ENCODE measurements around the gene THSD4.
"Not testable (repeated sequence)": the region's sequence is repeated elsewhere in the genome, so short reads cannot be mapped to it uniquely, and the experiment has no call there.

Gene THSD4

DNA sequence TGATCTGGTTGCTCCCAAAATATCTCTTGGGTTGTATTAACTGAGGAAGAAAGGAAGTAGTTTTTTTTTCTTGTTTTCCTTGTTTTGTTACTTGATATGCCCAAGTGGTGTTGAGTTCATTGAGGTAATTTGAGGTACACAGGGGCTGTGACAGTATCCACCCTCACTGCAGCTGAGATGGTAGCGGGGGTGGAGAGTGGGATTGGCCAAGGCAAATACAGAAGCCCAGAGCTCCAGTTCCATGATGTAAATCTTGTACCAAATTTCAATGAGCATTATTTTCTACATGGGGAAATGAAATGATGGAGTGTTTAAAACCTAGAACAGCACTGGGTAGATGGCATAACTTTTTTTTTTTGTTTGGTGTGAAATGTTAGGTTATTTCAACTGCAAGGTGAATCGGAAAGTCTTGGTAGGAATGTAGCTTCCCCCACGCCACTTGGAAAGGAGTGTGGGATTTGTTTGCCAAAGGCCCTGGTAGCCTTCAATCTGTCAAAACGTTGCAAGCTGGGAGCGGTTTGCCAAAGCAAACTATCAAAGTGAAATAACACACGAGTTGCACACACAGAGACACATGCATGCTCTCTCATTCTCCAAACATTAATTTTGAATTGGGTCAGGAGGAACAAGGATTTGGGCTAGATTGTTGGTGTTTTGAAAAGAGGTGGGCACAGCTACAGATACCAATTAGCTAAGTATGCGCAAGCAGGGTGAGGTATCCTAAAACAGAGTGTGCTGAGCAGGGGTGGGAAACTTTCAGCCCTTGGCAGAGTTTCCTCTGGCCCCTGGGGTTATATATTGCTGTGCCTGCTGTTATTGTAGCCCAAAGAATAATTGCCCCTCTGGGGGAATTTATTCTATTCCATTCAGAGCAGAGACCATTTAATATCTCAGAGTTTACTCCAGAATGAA lies 34.6 kb downstream of the THSD4 start:
- DNase-seq (ENCODE audit: low read depth), result peak; percentile 17

DNA sequence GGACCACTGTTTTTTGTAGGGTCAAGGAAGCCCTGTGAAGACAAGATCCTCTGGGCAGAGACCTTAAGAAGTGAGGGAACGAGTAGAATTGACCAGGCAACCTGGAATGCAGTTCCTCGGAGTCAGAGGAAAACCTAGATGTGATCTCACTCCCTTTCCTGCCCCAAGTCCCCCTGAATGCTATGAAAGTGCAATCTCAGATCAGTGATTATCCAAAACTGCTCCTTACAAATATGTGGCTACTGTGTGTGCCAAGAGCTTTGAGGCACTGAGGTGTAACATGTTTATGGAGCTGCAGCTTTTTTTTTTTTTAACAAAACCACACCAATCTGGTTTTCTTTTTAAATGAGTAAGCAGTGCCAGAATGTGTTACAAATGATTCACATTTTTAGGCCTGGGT lies 35.8 kb downstream of the THSD4 start:
- no peak for DNase-seq (ENCODE audit: low read depth)

DNA sequence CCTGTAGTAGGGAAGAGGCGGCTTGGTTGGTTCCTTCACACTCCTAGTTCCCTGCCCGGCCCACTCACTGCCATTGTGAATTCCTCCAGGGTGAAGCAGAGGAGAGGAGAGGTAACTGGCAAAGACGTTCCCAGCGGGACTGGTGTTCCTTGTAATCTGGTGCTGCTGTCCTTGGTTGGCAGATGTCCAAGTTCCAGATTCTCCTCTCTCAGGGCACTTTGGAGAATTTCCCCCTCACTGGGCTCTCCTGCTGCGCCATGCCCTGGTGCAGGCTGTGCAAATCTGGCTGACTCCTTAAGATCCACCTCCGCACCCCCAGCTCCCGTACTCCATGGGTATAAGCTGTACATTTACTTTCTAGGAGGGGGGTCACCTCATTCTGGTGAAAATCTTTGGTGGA lies 37.3 kb downstream of the THSD4 start:
- DNase-seq (ENCODE audit: low read depth), result no peak

DNA sequence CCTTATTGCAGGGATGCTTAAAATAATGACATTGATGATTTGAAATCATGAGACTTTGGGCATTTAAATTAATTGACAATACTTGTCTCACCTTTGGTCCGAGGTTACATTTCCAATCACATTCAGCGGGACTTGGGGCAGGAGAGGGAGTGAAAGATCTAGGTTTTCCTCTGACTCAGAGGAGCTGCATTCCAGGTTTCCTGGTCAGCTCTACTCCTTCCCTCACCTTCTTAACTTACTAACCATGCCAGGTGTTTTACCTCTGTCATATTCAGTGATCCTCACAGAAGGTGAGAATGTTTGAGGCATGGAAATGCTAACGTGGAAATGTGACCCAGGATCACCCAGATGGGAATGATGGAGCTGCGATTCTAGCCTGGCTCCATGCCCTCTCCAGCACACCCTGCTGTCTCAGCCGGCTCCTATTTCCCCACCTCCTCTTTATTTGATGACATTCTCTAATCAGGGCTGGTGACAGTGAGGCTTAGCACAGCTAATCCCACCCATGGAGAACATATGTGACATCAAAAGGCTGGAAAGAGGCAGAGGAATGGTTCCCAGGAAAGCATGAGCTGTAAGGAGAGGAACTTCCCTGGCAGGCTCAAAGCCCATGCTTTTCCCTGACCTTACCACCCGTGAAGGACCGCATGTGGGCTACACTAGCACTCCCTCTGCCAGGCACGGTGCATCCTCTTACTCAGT lies 38.7 kb downstream of the THSD4 start:
- DNase-seq (ENCODE audit: low read depth), result no peak

DNA sequence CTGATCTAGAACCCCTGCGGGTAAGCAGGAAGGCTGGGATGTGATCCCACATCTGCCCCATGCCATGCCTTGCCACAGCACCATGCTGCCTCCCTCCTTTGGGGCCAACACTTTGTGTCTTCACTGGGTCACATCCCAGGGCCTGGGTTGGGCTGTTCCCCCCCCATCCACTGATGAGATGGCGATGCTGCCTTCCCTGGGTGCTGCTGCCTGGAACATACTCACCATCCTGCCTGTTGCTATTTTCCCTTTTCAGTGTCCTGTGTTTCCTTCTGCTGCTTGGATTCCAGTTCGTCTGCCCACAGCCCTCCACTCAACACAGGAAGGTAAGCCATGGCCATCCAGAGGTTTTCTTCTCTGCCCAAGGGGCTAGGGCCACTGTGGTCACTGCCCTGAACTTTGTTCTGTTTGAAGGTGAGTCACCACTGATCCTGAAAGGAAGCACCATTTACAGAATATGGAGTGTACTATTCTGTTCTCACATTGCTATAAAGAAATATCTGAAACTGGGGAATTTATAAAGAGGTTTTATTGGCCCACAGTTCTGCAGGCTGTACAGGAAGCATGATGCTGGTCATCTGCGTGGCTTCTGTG lies 39.4 kb downstream of the THSD4 start:
- no peak for DNase-seq (ENCODE audit: low read depth)

DNA sequence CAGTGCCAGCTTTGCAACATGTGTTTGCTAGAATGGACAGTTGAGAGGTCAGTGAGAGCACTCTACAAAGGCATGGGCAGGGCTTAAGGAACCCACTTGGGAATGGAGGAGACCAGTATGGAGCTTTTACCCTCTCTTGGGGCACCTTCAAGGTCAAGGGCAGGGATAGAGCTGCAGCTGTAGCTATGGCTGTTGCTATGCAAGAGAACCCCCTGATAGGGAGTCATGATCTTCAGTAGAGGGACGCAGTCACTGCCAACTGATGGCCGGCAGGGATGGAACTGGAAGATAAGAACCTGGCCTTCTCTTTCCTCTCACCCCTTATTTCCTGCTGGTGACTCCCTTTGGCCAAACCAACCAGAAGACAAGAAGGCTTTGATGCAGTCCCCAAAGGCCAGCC lies 40.3 kb downstream of the THSD4 start:
- no peak for DNase-seq (ENCODE audit: low read depth)

DNA sequence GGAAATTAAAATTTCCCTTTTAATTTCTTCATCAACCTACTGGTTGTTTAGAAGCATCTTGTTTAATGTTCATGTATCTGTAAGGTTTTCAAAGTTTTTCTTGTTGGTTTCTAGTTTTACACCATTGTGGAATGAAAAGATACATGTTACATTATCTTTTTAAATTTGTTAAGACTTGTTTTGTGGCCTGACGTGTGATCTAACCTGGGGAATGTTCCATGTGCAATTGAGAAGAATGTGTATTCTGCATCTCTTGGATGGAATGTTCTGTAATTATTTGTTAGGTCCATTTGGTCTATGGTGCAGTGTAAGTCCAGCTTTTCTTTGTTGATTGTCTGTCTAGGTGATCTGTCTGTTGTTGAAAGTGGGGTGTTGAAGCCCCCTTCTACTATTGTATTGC lies 45.7 kb downstream of the THSD4 start:
- DNase-seq (ENCODE audit: low read depth), result no peak

DNA sequence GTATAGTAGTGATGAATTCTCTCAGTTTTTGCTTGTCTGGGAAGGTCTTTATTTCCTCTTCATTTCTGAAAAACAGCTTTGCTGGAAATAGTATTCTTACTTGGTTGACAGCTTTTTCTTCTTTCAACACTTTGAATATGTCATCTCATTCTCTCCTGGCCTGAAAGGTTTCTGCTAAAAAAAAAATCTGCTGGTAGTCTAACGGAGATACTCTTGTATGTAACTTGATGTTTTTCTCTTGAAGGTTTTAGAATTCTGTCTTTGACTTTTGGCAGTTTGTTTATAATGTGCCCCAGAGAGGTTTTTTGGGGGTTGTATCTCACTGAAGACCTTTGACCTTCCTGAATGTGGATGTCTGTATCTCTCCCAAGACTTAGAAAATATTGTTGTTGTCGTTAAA lies 47.0 kb downstream of the THSD4 start:
- DNase-seq (ENCODE audit: low read depth), result no peak

DNA sequence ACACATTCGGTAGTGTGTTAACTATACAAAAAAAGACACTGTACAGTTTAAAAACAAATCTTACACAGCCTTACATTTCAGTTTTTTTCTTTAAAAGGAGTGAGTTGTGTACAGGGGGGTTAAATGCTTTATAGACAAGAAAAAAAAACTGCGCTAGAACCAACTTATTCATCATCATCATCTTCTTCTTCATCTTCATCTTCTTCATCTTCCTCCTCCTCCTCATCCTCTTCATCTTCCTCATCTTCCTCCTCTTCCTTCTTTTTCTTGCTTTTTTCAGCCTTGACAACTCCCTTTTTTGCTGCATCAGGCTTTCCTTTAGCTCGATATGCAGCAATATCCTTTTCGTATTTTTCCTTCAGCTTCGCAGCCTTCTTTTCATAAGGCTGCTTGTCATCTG lies 49.3 kb downstream of the THSD4 start:
- DNase-seq (ENCODE audit: low read depth), result not testable (repeated sequence)

DNA sequence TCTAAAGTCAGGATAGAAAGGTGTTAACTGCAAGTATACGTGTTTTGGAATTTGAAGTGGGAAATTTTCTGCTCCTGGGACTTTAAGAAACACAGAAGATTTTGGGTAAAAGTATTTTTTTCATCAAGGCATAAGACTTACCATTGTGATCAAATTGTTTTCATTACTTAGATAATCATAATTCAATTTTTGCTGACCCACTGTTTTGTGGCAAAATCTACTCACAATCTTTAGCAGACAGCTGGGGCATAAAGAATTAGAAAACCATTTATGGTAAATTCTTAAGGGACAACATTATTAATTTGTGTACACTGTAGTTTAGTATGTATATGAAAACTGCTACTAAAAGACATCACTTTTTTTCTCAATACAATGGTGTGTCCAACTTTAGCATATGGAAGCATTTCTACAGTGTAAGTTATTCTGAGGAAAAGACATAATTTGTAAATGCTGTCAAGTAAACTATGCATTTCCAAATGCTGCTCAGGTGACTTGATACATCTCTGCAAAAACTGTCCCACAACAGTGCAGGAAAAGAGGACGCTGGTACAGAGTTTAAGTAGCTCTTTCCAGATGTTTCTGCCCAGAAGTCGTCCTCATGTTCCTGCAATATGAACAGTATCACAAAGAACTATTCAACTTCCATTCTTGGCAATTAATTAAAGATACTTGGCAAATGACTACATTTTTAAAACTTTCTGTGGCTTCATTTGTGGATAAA lies 52.3 kb downstream of the THSD4 start:
- no peak for DNase-seq (ENCODE audit: low read depth)

DNA sequence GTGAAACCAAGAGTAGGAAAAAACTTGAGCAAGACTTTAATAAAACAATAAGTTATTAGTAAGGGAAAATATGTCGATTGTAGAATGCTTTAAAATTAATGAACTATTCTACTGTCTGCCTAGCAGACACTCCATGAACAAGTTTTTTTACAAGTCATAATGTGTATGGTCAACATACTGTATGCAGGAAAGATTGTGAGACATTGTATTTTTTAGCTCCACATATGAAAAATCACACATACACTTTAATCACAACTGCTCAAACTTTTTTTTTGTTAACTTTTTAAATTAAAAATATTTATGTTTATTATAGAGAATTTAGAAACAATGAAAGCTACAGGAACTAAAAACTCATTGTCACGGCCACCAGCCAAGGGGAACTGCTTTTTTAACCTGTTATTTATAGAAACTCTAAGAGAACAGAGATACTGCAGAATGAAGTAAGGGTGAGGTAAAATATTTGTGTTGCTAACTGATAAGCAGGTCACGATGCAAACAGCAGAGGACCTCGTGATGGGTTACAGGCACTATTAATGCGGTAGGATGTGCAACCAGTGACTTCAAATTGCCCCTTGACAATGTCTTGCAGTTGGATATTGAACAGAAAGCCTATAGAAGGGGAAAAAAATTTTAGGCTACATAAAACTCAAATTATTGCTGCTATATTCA lies 53.0 kb downstream of the THSD4 start:
- DNase-seq (ENCODE audit: low read depth), result no peak

DNA sequence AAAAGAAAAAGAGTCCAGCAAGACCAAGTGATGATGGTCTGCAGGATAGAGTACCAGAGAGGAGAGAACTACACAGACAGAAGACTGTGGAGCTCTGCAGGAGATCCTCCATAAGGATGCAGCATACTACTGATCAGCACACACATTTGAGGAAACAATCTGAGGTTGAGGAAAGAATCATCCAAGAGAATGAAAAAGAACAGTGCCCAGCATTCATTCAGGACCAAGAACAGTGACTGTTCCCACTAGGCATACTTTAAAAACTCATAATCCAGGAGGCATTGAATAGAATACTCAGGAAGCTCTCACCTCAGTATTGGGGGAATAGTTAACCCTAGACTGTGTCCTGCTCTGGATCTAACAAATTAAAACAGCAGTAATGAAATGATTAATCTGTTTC lies 54.9 kb downstream of the THSD4 start:
- no peak for DNase-seq (ENCODE audit: low read depth)

DNA sequence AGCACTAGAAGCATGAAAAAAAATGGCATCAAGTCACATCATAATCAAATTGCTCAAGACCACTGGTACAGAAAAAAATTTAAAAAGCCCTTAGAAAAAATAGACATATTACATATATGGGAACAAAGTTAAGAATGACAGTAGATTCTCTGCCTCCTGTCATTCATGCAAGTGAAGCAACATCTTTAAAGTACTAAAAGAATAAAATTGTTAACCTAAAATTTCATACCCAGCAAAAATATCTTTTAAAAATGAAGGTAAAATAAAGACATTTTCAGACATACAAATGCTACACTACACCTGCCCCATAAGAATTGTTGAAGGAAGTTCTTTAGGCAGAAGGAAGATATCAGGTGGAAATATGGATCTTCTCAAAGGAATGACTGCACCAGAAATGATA lies 55.9 kb downstream of the THSD4 start:
- DNase-seq (ENCODE audit: low read depth), result no peak

DNA sequence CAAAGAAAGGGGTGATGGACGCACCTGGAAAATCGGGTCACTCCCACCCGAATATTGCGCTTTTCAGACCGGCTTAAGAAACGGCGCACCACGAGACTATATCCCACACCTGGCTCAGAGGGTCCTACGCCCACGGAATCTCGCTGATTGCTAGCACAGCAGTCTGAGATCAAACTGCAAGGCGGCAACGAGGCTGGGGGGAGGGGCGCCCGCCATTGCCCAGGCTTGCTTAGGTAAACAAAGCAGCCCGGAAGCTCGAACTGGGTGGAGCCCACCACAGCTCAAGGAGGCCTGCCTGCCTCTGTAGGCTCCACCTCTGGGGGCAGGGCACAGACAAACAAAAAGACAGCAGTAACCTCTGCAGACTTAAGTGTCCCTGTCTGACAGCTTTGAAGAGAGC lies 59.1 kb downstream of the THSD4 start:
- DNase-seq (ENCODE audit: low read depth), result not testable (repeated sequence)

DNA sequence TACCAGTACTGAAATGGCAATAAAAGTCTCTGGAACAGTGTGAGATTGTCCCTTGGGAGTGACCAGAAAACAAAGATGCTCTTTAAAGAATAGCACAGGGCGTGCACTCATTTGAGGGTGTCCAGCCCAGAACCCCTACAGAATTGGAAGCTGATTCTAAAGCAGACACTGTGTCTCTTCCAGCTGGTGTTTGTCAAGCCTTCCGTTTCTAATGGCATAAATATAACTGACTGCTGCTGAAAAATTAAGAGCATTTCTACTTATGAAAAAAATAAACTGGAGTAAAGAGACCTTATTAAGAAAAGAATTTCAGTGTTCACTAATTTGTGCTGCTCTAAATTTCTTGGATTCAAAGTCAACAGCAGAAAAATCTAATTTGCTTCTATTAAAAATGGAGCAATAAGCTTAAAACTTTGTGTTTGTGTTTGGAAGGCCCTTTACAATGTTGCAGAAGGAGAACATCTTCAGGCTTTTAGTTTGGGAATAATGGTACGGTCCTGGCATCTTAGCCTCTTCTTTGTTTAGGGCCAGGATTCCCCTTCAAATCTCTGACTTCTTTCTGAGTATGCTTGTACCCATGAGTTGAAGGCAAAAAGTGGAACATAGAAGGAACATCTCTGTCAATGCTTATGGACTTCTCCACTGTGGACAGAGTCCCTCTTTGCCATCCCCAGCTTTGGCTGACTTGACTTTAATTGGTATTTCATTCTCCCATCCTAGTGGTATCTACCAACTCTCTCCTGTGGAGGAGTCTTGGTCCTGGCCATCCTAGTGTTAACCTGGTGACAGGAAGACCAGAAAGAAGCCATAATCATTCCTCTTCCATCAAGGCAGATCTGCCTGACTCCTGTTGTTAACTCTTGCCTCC lies 65.9 kb downstream of the THSD4 start:
- no peak for DNase-seq (ENCODE audit: low read depth)

DNA sequence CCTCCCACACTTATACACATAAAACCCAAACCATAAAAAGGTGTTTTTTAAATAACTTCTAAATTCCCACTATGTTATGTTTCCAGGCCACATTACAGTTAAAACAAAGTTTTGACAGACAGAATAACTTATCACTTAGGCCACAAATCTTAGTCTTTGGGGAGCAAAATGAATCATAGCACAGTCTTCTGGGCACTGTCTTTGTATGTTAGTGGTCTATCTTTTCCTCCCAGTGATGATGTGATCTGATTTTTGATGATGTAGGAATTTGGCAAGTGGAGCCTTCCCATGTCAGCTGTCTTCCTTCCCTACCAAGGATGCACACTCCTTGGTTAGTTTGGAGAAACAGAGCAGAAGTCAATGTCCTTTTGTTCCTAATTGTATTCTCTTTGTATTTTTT lies 67.3 kb downstream of the THSD4 start:
- DNase-seq (ENCODE audit: low read depth), result no peak

DNA sequence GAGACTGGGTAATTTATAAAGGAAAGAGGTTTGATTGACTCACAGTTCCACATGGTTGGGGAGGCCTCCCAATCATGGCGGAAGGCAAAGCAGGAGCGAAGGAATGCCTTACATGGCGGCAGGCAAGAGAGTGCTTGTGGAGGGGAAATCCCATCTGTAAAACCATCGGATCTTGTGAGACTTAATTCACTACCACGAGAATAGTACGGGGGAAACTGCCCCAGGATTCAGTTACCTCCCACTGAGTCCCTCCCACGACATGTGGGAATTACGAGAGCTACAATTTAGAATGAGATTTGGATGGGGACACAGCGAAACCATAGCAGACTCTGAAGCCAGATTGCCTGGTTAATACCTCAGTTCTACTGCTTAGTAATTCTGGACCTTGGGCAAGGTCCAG lies 67.8 kb downstream of the THSD4 start:
- DNase-seq (ENCODE audit: low read depth), result no peak

DNA sequence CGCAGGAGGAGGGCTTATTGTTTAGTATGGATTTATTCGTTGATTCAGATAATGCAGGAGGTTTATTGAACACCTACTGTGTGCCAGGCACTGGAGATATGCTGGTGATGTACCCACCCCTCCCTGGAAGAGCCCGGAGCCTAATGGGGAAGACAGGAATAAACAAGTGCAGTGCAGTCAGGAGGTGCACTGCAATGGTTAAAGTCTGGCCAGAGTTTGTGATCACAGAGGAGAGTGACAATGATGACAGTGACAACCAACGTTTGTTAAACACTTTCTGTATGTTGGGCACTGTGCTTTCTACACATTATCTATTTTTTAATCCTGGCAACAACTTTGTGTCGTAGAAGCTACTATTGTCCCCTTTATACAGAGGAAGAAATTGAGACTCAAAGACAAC lies 70.4 kb downstream of the THSD4 start:
- DNase-seq (ENCODE audit: low read depth), result no peak

DNA sequence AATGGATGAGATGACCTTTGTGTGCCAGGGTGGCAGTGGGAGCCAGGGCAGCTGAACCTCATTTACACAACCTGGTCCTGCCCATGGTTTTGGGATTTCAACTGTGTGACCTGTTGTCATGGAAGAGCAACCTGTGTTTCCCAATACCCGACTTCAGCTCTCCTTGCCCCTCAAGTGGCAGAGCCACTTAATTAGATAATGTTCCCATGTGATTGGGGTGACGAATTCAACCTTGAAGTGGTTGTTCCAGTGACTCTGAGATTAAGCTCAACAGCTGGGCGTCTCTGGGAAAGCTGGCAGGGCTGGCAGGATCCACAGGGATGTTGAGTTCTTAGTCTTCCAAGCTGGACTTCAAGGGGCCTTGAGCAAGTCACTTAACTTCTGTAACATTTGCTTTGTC lies 71.0 kb downstream of the THSD4 start:
- DNase-seq (ENCODE audit: low read depth), result no peak

DNA sequence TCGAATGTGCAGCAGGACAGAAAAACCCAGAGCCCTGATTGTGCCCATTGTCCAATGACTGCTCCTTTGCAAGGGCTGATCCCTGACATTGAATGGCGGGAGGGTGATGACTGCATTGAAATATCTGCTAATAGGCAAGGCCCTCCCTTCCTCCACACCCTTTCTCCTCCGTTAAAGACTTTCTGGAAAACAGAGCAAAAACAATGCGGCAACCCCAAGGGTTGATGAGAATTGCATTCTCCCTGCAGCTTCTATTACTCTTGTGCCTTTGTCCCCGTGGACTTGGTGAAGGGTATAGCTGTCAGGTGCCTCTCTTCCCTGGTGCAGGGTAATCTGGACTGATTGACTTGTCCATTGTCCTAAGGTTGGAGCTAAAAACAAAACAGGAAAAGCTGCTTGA lies 71.8 kb downstream of the THSD4 start:
- no peak for DNase-seq (ENCODE audit: low read depth)

DNA sequence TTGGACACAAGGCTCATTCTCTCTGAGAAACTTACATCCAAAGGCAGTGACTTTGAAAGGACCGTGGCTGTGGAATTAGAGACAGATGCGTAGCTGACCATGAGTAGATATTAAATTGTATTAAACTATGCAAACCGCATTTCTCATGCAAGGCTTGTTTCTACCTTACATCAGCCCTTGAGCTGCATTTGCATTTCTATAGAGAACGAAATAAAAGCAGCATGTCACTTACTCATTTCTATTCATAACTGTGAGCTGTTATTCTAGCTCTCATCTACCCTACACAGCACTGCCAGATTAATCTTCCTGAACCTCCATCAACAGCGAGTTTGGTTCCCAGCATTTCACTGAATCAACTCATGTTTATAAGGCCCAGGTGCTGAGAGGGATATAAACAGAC lies 72.3 kb downstream of the THSD4 start:
- DNase-seq (ENCODE audit: low read depth), result no peak
